Uterus (tissue), 4 donors: Measurements from ENCODE around the gene CTNNBIP1. TPM values are rescaled to one million over a fixed set of nuclear protein-coding genes. Genes with fewer than 3 reads are reported as not detected.

Experiments used
- DNase-seq, 2 donors: peaks; one replicate each; pipeline ENCODE4 v3.0.0-alpha.2; 2019 to 2020
- H3K27ac ChIP-seq, 2 donors: fragments of 200-600 bp; sonication (generic); 1 replicate in 1 of 2; 2 replicates in 1 of 2; pipeline ENCODE4 v1.5.1; 2016 to 2018
- H3K27me3 ChIP-seq, 2 donors: fragments of 200-600 bp; sonication (generic); one replicate each; pipeline ENCODE4 v1.5.1; 2018 to 2019; ENCODE audit warnings: control low read depth in 1 of 2
- H3K36me3 ChIP-seq, 2 donors: fragments of 200-600 bp; sonication (generic); one replicate each; pipeline ENCODE4 v1.5.1; 2019; ENCODE audit warnings: control low read depth in 1 of 2
- H3K4me1 ChIP-seq, 2 donors: fragments of 200-600 bp; sonication (generic); one replicate each; pipeline ENCODE4 v1.5.1; 2018 to 2019; ENCODE audit warnings: control low read depth in 1 of 2
- H3K4me3 ChIP-seq, 2 donors: fragments of 200-600 bp; sonication (generic); 1 replicate in 1 of 2; 2 replicates in 1 of 2; pipeline ENCODE4 v1.5.1; 2018 to 2019; ENCODE audit warnings: mild to moderate bottlenecking in 1 of 2
- H3K9me3 ChIP-seq, 2 donors: fragments of 200-600 bp; sonication (generic); one replicate each; pipeline ENCODE4 v1.5.1; 2019; ENCODE audit warnings: control low read depth in 1 of 2
- POLR2A ChIP-seq, 2 donors: fragments of 450-650 bp; IDR thresholded peaks; one replicate each; pipeline ENCODE4 v1.6.1; 2016; ENCODE audit warnings: antibody characterized with exemption in 2 of 2, mild to moderate bottlenecking in 1 of 2, moderate library complexity in 1 of 2
- intact Hi-C: fragments of 100-400 bp; cut with DNase I; formaldehyde crosslinking; loops from one replicate; pipeline ENCODE4 v1.15.1; 2023; ENCODE audit warnings: low total_unique reads
- total RNA-seq, 4 donors: library from RNA; depleted of rRNA in 3 of 4; stranded (reverse); fragments of >200 nt in 3 of 4; gene quantifications; one replicate each; pipeline versions ENCODE4 v1.1.0 to v1.2.4, GENCODE V29; 2014 to 2023
- TF ChIP-seq, protein P1 (sequence below), 4 experiments: fragments of 200-600 bp in 2 of 4; fragments of 450-650 bp in 2 of 4; sonication (generic) in 2 of 4; IDR thresholded peaks; one replicate each; pipeline ENCODE4 v1.5.1; 2016 to 2019; ENCODE audit warnings: antibody characterized with exemption in 4 of 4, mild to moderate bottlenecking in 2 of 4, moderate library complexity in 1 of 4
- donor health status: DM: yes; HTN: yes; CAD: no.

The CTNNBIP1 gene
- total RNA-seq, 4 donors from 2014 or later: 4.7 to 26.6 (median 13.6) TPM

DNA sequence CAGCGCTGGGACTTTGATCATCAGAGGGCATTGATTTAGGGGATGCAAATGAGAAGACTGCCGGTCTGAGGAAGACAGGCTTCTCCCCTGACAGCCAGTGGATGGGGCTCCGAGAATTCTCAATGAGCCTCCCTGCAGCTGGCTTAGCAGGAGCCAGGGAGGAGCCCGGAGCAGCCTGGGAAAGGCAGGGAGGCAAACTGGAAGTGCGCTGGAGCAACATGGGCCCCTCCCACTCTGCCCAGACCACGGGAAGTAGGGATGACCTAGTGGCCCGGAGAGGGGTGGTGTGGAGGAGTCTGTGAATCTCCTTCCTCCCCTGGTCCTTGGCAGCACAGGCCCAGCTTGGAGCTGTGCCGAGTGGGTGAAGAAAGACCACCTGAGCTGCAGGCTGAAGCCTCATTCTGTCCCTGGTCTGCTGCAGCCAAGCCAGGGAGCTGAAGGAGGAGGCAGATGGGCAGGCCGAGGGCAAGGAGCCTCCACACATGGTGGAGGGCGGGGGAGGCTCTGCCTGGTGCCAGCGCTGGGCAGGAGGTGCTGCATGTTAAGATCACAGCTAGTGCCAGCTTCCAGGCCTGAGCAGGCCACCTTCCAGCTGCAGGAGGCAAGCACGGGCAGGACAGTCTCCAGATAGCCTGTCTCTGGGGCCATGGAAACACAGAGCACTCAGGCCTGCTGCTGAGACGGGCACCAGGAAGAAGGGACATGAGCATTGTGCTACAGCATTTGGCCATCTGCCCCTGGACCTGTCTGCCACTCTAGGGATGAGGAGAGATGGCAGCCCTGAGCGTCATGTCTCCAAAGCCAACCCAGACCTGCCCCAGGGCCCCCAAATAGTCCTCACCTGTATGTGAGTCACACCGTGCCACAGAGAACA is 74.1 kb downstream of the CTNNBIP1 start:
- H3K27ac ChIP-seq: peak overlapping the region; percentile 35 to 59
- peaks cover 0 to 12% of the 10 kb centered on the region in 2 donors for H3K4me1 ChIP-seq
- peak; percentile 47 to 60 for DNase-seq
- H3K4me3 ChIP-seq: no peak overlapping the region
- no peaks in the 10 kb centered on the region for H3K27me3 ChIP-seq
- intact Hi-C loops: no loop called here
- no peaks in the 10 kb centered on the region for H3K36me3 ChIP-seq
- H3K9me3 ChIP-seq: no peaks in the 10 kb centered on the region
- TF ChIP-seq, protein P1, sequence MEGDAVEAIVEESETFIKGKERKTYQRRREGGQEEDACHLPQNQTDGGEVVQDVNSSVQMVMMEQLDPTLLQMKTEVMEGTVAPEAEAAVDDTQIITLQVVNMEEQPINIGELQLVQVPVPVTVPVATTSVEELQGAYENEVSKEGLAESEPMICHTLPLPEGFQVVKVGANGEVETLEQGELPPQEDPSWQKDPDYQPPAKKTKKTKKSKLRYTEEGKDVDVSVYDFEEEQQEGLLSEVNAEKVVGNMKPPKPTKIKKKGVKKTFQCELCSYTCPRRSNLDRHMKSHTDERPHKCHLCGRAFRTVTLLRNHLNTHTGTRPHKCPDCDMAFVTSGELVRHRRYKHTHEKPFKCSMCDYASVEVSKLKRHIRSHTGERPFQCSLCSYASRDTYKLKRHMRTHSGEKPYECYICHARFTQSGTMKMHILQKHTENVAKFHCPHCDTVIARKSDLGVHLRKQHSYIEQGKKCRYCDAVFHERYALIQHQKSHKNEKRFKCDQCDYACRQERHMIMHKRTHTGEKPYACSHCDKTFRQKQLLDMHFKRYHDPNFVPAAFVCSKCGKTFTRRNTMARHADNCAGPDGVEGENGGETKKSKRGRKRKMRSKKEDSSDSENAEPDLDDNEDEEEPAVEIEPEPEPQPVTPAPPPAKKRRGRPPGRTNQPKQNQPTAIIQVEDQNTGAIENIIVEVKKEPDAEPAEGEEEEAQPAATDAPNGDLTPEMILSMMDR (IDR thresholded peaks at IDR 0.05): peak in 1 of 4 experiments; percentile 1
- TF ChIP-seq POLR2A (IDR thresholded peaks at IDR 0.05): no peak

DNA sequence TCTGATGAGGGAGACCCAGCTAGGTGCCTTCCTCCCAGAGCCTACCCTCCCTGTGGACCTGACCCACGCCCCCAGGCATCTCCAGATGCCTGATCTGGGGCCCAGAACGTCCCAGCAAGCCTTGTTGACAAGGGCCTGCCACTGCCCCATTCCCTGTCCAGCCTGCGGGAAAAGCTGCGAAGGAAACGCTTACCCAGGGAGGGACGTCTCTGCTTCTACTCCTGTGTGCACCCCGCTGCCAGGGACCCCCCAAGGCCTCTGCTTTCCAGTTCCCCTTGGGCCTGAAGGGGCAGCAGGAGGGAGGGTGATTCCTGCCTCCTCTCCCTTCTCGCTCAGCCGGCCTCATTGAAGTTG is 74.7 kb downstream of the CTNNBIP1 start:
- Histone ChIP-seq H3K9me3 (no peaks in the 10 kb centered on the region), H3K4me1 (peaks cover 0 to 12% of the 10 kb centered on the region in 2 donors), H3K27ac (peak overlapping the region; percentile 35 to 59), H3K4me3 (no peak overlapping the region), H3K36me3 (no peaks in the 10 kb centered on the region), H3K27me3 (no peaks in the 10 kb centered on the region)
- intact Hi-C loops: no loop called here
- DNase-seq: no peak
- TF ChIP-seq, protein P1 (IDR thresholded peaks at IDR 0.05): no peak
- TF ChIP-seq POLR2A (IDR thresholded peaks at IDR 0.05): no peak

DNA sequence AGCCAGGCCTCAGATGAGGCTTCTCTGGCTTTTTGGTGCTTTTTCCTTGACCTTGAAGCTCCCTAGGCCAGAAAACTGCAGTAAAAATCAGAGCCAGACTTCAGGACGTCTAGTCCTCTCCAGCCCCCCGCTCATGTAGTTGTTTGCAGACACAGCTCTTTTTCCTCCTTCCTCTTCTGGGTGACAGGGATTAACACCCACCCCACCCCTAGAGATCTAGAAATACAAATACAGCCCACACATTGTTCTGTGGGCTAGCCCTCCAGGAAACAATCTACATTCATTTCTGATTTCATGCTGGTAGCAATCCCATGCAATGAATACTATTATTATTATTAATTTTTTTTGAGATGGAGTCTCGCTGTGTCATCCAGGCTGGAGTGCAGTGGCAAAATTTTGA is 76.4 kb downstream of the CTNNBIP1 start:
- Histone ChIP-seq H3K27ac (no peak overlapping the region), H3K9me3 (no peaks in the 10 kb centered on the region), H3K36me3 (no peaks in the 10 kb centered on the region), H3K4me3 (no peak overlapping the region), H3K4me1 (peaks cover 0 to 12% of the 10 kb centered on the region in 2 donors), H3K27me3 (no peaks in the 10 kb centered on the region)
- DNase-seq: no peak
- intact Hi-C loops: no loop called here
- no peak for TF ChIP-seq POLR2A (IDR thresholded peaks at IDR 0.05)
- TF ChIP-seq, protein P1 (IDR thresholded peaks at IDR 0.05): no peak

DNA sequence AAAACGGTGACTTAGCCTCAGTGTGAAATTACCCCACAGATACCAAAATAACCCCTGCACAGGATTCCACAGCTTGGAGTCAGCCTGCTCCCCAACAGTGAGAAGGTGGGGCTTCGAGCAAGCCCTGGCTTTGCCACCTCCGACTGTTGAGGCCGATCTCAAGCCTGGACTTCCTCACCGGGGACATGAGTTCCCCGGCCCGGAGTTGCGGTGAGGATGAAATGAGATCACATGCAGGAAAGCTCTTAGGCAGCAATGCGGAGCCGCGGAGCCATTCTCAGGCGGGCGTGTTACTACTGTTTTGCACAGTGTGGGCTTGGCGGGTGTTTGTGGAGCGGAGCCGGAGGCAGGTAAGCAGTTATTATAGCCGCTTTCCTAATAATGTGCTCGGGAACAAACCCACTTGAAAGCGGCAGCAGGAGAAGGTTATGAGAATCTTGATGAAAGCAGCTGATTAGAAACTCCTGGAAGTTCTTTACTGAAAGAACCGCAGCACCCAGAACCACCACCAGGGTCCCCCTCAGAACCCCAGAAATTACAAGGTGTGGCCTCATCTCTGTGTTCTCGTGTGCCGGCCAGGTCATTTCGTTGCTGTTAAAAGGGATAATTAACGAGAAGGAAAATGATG is 82.4 kb downstream of the CTNNBIP1 start:
- intact Hi-C loops: no loop called here
- DNase-seq: no peak
- Histone ChIP-seq H3K9me3 (no peaks in the 10 kb centered on the region), H3K4me1 (no peaks in the 10 kb centered on the region), H3K4me3 (no peak overlapping the region), H3K27me3 (no peaks in the 10 kb centered on the region), H3K36me3 (no peaks in the 10 kb centered on the region), H3K27ac (no peak overlapping the region)
- TF ChIP-seq, protein P1 (IDR thresholded peaks at IDR 0.05): no peak
- TF ChIP-seq POLR2A (IDR thresholded peaks at IDR 0.05): no peak

DNA sequence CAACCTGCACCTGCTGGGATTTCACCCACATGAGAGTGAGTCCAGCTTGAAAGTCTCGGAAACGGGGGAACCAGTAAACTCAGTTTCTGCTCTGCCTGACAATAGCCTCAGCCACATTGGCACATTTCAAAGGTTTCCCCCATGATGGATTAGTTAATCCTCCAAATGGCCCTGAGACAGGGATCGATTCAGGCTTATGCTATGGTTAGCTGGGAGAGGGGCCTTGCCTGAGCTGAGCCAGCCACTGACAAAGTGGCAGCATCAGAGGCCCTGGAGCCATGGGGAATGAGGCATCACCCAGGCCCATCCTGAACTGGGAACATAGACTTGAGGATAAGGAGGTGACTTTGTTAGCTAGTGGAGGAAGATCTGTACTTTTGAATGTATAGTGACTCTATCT is 83.5 kb downstream of the CTNNBIP1 start:
- no peaks in the 10 kb centered on the region for H3K27me3 ChIP-seq
- TF ChIP-seq, protein P1 (IDR thresholded peaks at IDR 0.05): no peak
- TF ChIP-seq POLR2A (IDR thresholded peaks at IDR 0.05): no peak
- no peak for DNase-seq
- no peaks in the 10 kb centered on the region for H3K36me3 ChIP-seq
- no peaks in the 10 kb centered on the region for H3K9me3 ChIP-seq
- H3K27ac ChIP-seq: peak overlapping the region in 1 of 2 donors; percentile 83
- no peak overlapping the region for H3K4me3 ChIP-seq
- H3K4me1 ChIP-seq: peaks cover 0 to 9% of the 10 kb centered on the region in 2 donors
- intact Hi-C loops: no loop called here
